Stimulated activated effector memory CD8-positive, alpha-beta T cell treated with anti-CD3 and anti-CD28 coated beads, Interleukin-12 subunit alpha, Interleukin-12 subunit beta, amount 100 ng/mL, for 72 hours (primary cell): ENCODE measurements around the gene CCDC77.

ENCODE experiments used
- ATAC-seq: fragments of 150-1000 bp; cut with Tn5 transposase; 2 replicates; pipeline ENCODE4 v1.10.0; 2021
- DNase-seq, 2 donors: peaks; one replicate each; pipeline ENCODE4 v3.0.0; 2021 to 2022; ENCODE audit warnings: low spot score in 2 of 2
- H3K27ac Mint-ChIP-seq: one replicate; pipeline ENCODE4 v1.8.0; 2022; ENCODE audit warnings: mild to moderate bottlenecking, mixed read lengths
- H3K36me3 Mint-ChIP-seq: one replicate; pipeline ENCODE4 v1.8.0; 2022; ENCODE audit warnings: mild to moderate bottlenecking, mixed read lengths
- H3K4me1 Mint-ChIP-seq: one replicate; pipeline ENCODE4 v1.8.0; 2022; ENCODE audit warnings: mixed read lengths
- H3K4me3 Mint-ChIP-seq: one replicate; pipeline ENCODE4 v1.8.0; 2022; ENCODE audit warnings: mild to moderate bottlenecking, mixed read lengths
- H3K9me3 Mint-ChIP-seq: one replicate; pipeline ENCODE4 v1.8.0; 2022; ENCODE audit warnings: mixed read lengths

The CCDC77 gene

DNA sequence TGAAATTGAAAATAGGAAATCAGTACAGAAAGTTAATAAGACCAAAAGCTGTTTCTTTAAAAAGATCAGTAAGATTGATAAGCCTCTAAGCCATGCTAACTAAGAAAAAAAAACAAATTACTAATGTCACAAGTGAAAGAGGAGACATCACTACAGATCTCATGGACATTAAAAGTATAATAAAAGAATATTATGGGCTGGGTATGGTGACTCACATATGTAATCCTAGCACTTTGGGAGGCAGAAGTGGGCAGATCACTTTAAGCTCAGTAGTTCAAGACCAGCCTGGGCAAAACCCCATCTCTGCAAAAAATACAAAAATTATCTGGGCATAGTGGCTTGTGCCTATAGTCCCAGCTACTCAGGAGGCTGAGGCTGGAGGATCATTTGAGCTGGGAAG is 88.8 kb downstream of the CCDC77 start:
- DNase-seq = no peak
- peaks cover 15% of the 10 kb centered on the region for H3K4me1 Mint-ChIP-seq

More for the DNA sequence above, 88.8 kb downstream of the CCDC77 start:
- Mint-ChIP-seq H3K4me3 (no peak overlapping the region), H3K27ac (no peak overlapping the region), H3K9me3 (peaks cover 12% of the 10 kb centered on the region), H3K36me3 (no peaks in the 10 kb centered on the region)
- no peak for ATAC-seq
